Trophoblast cell (in vitro differentiated cells and primary cell): Measurements from ENCODE around the gene HAUS8.

Source experiments
- DNase-seq, 2 donors: peaks; one replicate each; pipeline ENCODE4 v3.0.0-alpha.2; 2016
- H2AFZ ChIP-seq: 2 replicates; pipeline ENCODE4 v1.6.1; 2013; ENCODE audit warnings: low read length, moderate library complexity, mild to moderate bottlenecking; ENCODE audit not compliant: insufficient read depth, poor library complexity
- H2AK5ac ChIP-seq: 2 replicates; pipeline ENCODE4 v1.6.1; 2013; ENCODE audit warnings: mild to moderate bottlenecking, low read length
- H2BK120ac ChIP-seq: 2 replicates; pipeline ENCODE4 v1.6.1; 2013; ENCODE audit warnings: low read length, mild to moderate bottlenecking, moderate library complexity; ENCODE audit not compliant: insufficient read depth, poor library complexity
- H2BK12ac ChIP-seq: 2 replicates; pipeline ENCODE4 v1.6.1; 2013; ENCODE audit warnings: mild to moderate bottlenecking, low read length, moderate library complexity
- H2BK5ac ChIP-seq: 2 replicates; pipeline ENCODE4 v1.6.1; 2013; ENCODE audit warnings: low read length, low read depth, moderate library complexity, mild to moderate bottlenecking; ENCODE audit not compliant: poor library complexity
- H3K14ac ChIP-seq: 2 replicates; pipeline ENCODE4 v1.6.1; 2013; ENCODE audit warnings: mild to moderate bottlenecking, low read length
- H3K18ac ChIP-seq: 2 replicates; pipeline ENCODE4 v1.6.1; 2013; ENCODE audit warnings: mild to moderate bottlenecking, low read length
- H3K23ac ChIP-seq: 2 replicates; pipeline ENCODE4 v1.6.1; 2013; ENCODE audit warnings: low read length
- H3K27ac ChIP-seq: 2 replicates; pipeline ENCODE4 v1.5.1; 2013; ENCODE audit warnings: low read depth, mild to moderate bottlenecking, inconsistent platforms, low read length, moderate library complexity
- H3K27me3 ChIP-seq: 2 replicates; pipeline ENCODE4 v1.6.1; 2013; ENCODE audit warnings: inconsistent platforms, mild to moderate bottlenecking, low read length, moderate library complexity; ENCODE audit not compliant: insufficient read depth
- H3K36me3 ChIP-seq, 2 experiments: 1 replicate in 1 of 2; 2 replicates in 1 of 2; pipeline ENCODE4 v1.6.1; 2013; ENCODE audit warnings: low read length in 2 of 2, mild to moderate bottlenecking in 2 of 2, moderate library complexity in 1 of 2; ENCODE audit not compliant: insufficient read depth in 2 of 2, control insufficient read depth in 1 of 2
- H3K4ac ChIP-seq: 2 replicates; pipeline ENCODE4 v1.6.1; 2013; ENCODE audit warnings: low read depth, mild to moderate bottlenecking, low read length, moderate library complexity
- H3K4me1 ChIP-seq, 2 experiments: 1 replicate in 1 of 2; 2 replicates in 1 of 2; pipeline ENCODE4 v1.6.1; 2013; ENCODE audit warnings: low read length in 2 of 2, mild to moderate bottlenecking in 2 of 2, moderate library complexity in 1 of 2; ENCODE audit not compliant: insufficient read depth in 2 of 2, control insufficient read depth in 1 of 2
- H3K4me2 ChIP-seq: 2 replicates; pipeline ENCODE4 v1.6.1; 2013; ENCODE audit warnings: inconsistent platforms, mild to moderate bottlenecking, low read length, moderate library complexity
- H3K4me3 ChIP-seq: 2 replicates; pipeline ENCODE4 v1.5.1; 2013; ENCODE audit warnings: mild to moderate bottlenecking, low read depth, low read length, inconsistent platforms
- H3K79me1 ChIP-seq: one replicate; pipeline ENCODE4 v1.6.1; 2013; ENCODE audit warnings: low read length
- H3K79me2 ChIP-seq: 2 replicates; pipeline ENCODE4 v1.6.1; 2013; ENCODE audit warnings: low read length, mild to moderate bottlenecking; ENCODE audit not compliant: control insufficient read depth, insufficient read depth, poor library complexity
- H3K9ac ChIP-seq: 2 replicates; pipeline ENCODE4 v1.6.1; 2013; ENCODE audit warnings: mild to moderate bottlenecking, low read length
- H3K9me3 ChIP-seq: 2 replicates; pipeline ENCODE4 v1.6.1; 2013; ENCODE audit warnings: low read depth, mild to moderate bottlenecking, control low read depth, inconsistent platforms, low read length; ENCODE audit not compliant: insufficient read depth
- H4K12ac ChIP-seq: 2 replicates; pipeline ENCODE4 v1.6.1; 2013; ENCODE audit warnings: low read depth, mild to moderate bottlenecking, low read length, moderate library complexity
- H4K8ac ChIP-seq: 2 replicates; pipeline ENCODE4 v1.6.1; 2013; ENCODE audit warnings: low read depth, mild to moderate bottlenecking, low read length, moderate library complexity
- H4K91ac ChIP-seq: one replicate; pipeline ENCODE4 v1.6.1; 2013; ENCODE audit warnings: low read depth, mild to moderate bottlenecking, low read length, moderate library complexity
- whole genome bisulfite sequencing: extraction: QIAGEN DNeasy Blood & Tissue Kit; methylation state at CpG from one replicate; pipeline ENCODE4 v1.1.7; 2013; ENCODE audit warnings: missing lambda C conversion rate; ENCODE audit not compliant: insufficient read length, insufficient coverage; ENCODE audit errors: extremely low coverage; 5-methylcytosine and 5-hydroxymethylcytosine counted together

Gene HAUS8

GRCh38 chr19:17077447-17078028 is 2.3 kb upstream of the HAUS8 start:
- H3K27me3 ChIP-seq: no peaks in the 10 kb centered on the region

DNA sequence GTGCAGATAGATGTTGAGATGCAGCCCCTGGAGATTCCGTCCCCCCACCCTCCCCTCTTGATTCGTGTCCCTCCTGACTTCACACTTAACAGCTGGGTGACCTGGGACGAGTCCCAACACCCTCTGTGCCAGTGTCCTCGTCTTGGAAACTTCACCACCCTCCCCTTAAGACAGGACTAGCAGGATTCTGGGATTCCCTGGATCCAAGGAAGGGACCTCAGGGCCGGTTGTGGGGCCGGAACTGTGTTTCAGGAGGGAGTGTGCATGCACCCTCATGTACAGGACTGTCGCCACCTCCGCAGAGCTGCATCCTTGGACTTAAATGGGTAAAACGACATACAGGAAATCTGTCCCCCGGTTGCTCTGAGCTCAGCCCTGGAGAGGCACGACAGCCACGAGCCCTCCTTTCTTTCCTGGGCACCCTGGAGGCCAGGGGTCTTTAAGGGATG is 1.3 kb upstream of the HAUS8 start:
- H3K4me3 ChIP-seq: peak overlapping the region; percentile 99
- WGBS: no CpG with 5 or more reads among the region's 12 CpGs
- H4K91ac ChIP-seq: peak overlapping the region; percentile 87
- H2AFZ ChIP-seq: no peak overlapping the region
- H3K9me3 ChIP-seq: no peaks in the 10 kb centered on the region
- H3K9ac ChIP-seq: peak overlapping the region; percentile 95
- H3K79me1 ChIP-seq: peaks cover 17% of the 10 kb centered on the region
- peaks cover 24 to 32% of the 10 kb centered on the region in 2 experiments for H3K4me1 ChIP-seq
- peak in 1 of 2 donors; percentile 33 for DNase-seq
- no peak overlapping the region for H3K23ac ChIP-seq
- peaks cover 49% of the 10 kb centered on the region for H3K79me2 ChIP-seq
- peak overlapping the region; percentile 33 for H2BK120ac ChIP-seq
- no peak overlapping the region for H3K27ac ChIP-seq
- H2BK12ac ChIP-seq: no peak overlapping the region
- no peak overlapping the region for H4K12ac ChIP-seq
- H3K14ac ChIP-seq: peak overlapping the region; percentile 80
- H2AK5ac ChIP-seq: no peak overlapping the region
- H4K8ac ChIP-seq: no peak overlapping the region
- H3K27me3 ChIP-seq: no peaks in the 10 kb centered on the region
- H3K4me2 ChIP-seq: peak overlapping the region; percentile 79
- peak overlapping the region; percentile 87 for H3K4ac ChIP-seq
- peaks cover 9 to 11% of the 10 kb centered on the region in 2 experiments for H3K36me3 ChIP-seq
- H2BK5ac ChIP-seq: peak overlapping the region; percentile 32
- H3K18ac ChIP-seq: no peak overlapping the region

More at GRCh38 chr19:17077447-17078028, 2.3 kb upstream of the HAUS8 start:
- no peak overlapping the region for H2AFZ ChIP-seq
- no peaks in the 10 kb centered on the region for H3K9me3 ChIP-seq
- H3K18ac ChIP-seq: no peak overlapping the region
- peaks cover 58% of the 10 kb centered on the region for H3K79me2 ChIP-seq
- no peak overlapping the region for H3K23ac ChIP-seq
- H2AK5ac ChIP-seq: no peak overlapping the region
- peaks cover 17% of the 10 kb centered on the region for H3K79me1 ChIP-seq
- no CpG with 5 or more reads among the region's 17 CpGs for WGBS
- no peak overlapping the region for H2BK120ac ChIP-seq
- H4K8ac ChIP-seq: no peak overlapping the region
- peaks cover 24 to 32% of the 10 kb centered on the region in 2 experiments for H3K4me1 ChIP-seq
- no peak overlapping the region for H2BK12ac ChIP-seq
- H3K4ac ChIP-seq: peak overlapping the region; percentile 87
- H2BK5ac ChIP-seq: no peak overlapping the region
- no peak overlapping the region for H3K9ac ChIP-seq
- no peak overlapping the region for H4K91ac ChIP-seq
- no peak overlapping the region for H4K12ac ChIP-seq
- peak overlapping the region; percentile 79 for H3K4me2 ChIP-seq
- H3K4me3 ChIP-seq: peak overlapping the region; percentile 19
- no peak overlapping the region for H3K27ac ChIP-seq
- peaks cover 6 to 8% of the 10 kb centered on the region in 2 experiments for H3K36me3 ChIP-seq
- no peak overlapping the region for H3K14ac ChIP-seq
- peak in 1 of 2 donors; percentile 40 for DNase-seq

- peaks cover 14 to 16% of the 10 kb centered on the region in 2 experiments for H3K36me3 ChIP-seq
Measured at GRCh38 chr19:17075864-17076542, 751 bp upstream of the HAUS8 start.

GRCh38 chr19:17074634-17075034 is 618 bp downstream of the HAUS8 start:
- peak overlapping the region; percentile 87 for H3K18ac ChIP-seq
- peak overlapping the region; percentile 93 for H2AFZ ChIP-seq
- H3K23ac ChIP-seq: no peak overlapping the region
- H4K12ac ChIP-seq: peak overlapping the region; percentile 26
- peak overlapping the region; percentile 77 for H3K9ac ChIP-seq
- peak overlapping the region; percentile 58 for H4K91ac ChIP-seq
- H2BK120ac ChIP-seq: no peak overlapping the region
- H2AK5ac ChIP-seq: peak overlapping the region; percentile 56
- no peak overlapping the region for H3K27ac ChIP-seq
- peaks cover 15 to 25% of the 10 kb centered on the region in 2 experiments for H3K36me3 ChIP-seq
- peaks cover 40% of the 10 kb centered on the region for H3K79me2 ChIP-seq
- WGBS: no CpG with 5 or more reads among the region's 11 CpGs
- peaks cover 23 to 30% of the 10 kb centered on the region in 2 experiments for H3K4me1 ChIP-seq
- H2BK12ac ChIP-seq: no peak overlapping the region
- peak overlapping the region; percentile 81 for H3K4me2 ChIP-seq
- H3K4ac ChIP-seq: peak overlapping the region; percentile 22
- H3K4me3 ChIP-seq: peak overlapping the region; percentile 97
- H3K79me1 ChIP-seq: peaks cover 17% of the 10 kb centered on the region
- peak overlapping the region; percentile 71 for H3K14ac ChIP-seq
- no peaks in the 10 kb centered on the region for H3K27me3 ChIP-seq
- DNase-seq: no peak
- peak overlapping the region; percentile 81 for H4K8ac ChIP-seq
- H2BK5ac ChIP-seq: peak overlapping the region; percentile 87
- H3K9me3 ChIP-seq: no peaks in the 10 kb centered on the region

More at GRCh38 chr19:17075864-17076542, 751 bp upstream of the HAUS8 start:
- Histone ChIP-seq H2BK120ac (peak overlapping the region; percentile 28), H3K9ac (peak overlapping the region; percentile 95), H2AK5ac (peak overlapping the region; percentile 38), H3K9me3 (no peaks in the 10 kb centered on the region), H3K27me3 (no peaks in the 10 kb centered on the region), H4K91ac (peak overlapping the region; percentile 87), H3K4ac (peak overlapping the region; percentile 87), H3K14ac (peak overlapping the region; percentile 80), H3K27ac (peak overlapping the region; percentile 24), H2AFZ (peak overlapping the region; percentile 38), H4K12ac (peak overlapping the region; percentile 54), H2BK5ac (peak overlapping the region; percentile 80), H2BK12ac (no peak overlapping the region), H3K23ac (no peak overlapping the region), H3K79me1 (peaks cover 17% of the 10 kb centered on the region), H3K79me2 (peaks cover 47% of the 10 kb centered on the region), H3K4me3 (peak overlapping the region; percentile 99), H3K4me2 (peak overlapping the region; percentile 79), H4K8ac (peak overlapping the region; percentile 40), H3K4me1 (peaks cover 24 to 32% of the 10 kb centered on the region in 2 experiments), H3K18ac (peak overlapping the region; percentile 79)
- peak in 1 of 2 donors; percentile 30 for DNase-seq
- no CpG with 5 or more reads among the region's 43 CpGs for WGBS
